CD4-positive, alpha-beta T cell (primary cell): Measurements from ENCODE around the gene ZNF580. TPM values are rescaled to one million over a fixed set of nuclear protein-coding genes. Genes with fewer than 3 reads are reported as not detected.
A peak's percentile ranks its signal among the peaks of the same experiment; 100 is the strongest.

Experiments used
- ATAC-seq: fragments of 200-7000 bp; cut with Tn5 transposase; one replicate; pipeline ENCODE4 v1.10.0; 2022; ENCODE audit warnings: mild to moderate bottlenecking; ENCODE audit not compliant: poor library complexity
- CTCF ChIA-PET: fragments of 350-600 bp; sonication (Branson Sonifier 250); formaldehyde crosslinking; loops from one replicate; lab custom pipeline; 2021; ENCODE audit warnings: antibody characterized with exemption, inconsistent platforms; lab: Charles Lee
- POLR2A ChIA-PET: fragments of 350-600 bp; sonication (Branson Sonifier 250); formaldehyde crosslinking; loops from one replicate; lab custom pipeline; 2021; ENCODE audit warnings: antibody characterized with exemption, inconsistent platforms; lab: Charles Lee
- DNase-seq, 14 experiments: peaks; one replicate each; pipeline ENCODE4 v3.0.0-alpha.2; 2013 to 2020; ENCODE audit warnings: mixed read lengths in 2 of 14
- H3K27ac ChIP-seq, 2 donors: one replicate each; pipeline versions ENCODE4 v1.5.1 to v1.7.0; 2013; ENCODE audit warnings: low read length in 2 of 2, low read depth in 1 of 2, mild to moderate bottlenecking in 1 of 2
- H3K27me3 ChIP-seq, 2 experiments: 1 replicate in 1 of 2; 2 replicates in 1 of 2; pipeline versions ENCODE4 v1.6.1 to v1.7.0; 2013; ENCODE audit warnings: low read length in 2 of 2, control low read depth in 1 of 2, mild to moderate bottlenecking in 1 of 2, moderate library complexity in 1 of 2; ENCODE audit not compliant: insufficient read depth in 2 of 2, control insufficient read depth in 1 of 2
- H3K36me3 ChIP-seq: one replicate; pipeline ENCODE4 v1.6.1; 2013; ENCODE audit warnings: low read length, control low read depth; ENCODE audit not compliant: insufficient read depth
- H3K4me1 ChIP-seq: one replicate; pipeline ENCODE4 v1.6.1; 2013; ENCODE audit warnings: low read length, control low read depth; ENCODE audit not compliant: insufficient read depth
- H3K4me3 ChIP-seq: one replicate; pipeline ENCODE4 v1.5.1; 2013; ENCODE audit warnings: mild to moderate bottlenecking, low read length, moderate library complexity
- H3K9me3 ChIP-seq, 2 experiments: 1 replicate in 1 of 2; 2 replicates in 1 of 2; pipeline versions ENCODE4 v1.6.1 to v1.7.0; 2013; ENCODE audit warnings: low read length in 2 of 2, mild to moderate bottlenecking in 2 of 2, control low read depth in 1 of 2, moderate library complexity in 1 of 2; ENCODE audit not compliant: control insufficient read depth in 1 of 2, insufficient read depth in 1 of 2
- H3K27ac Mint-ChIP-seq: one replicate; pipeline ENCODE4 v1.8.0; 2020; ENCODE audit warnings: mixed read lengths
- H3K27me3 Mint-ChIP-seq: one replicate; pipeline ENCODE4 v1.8.0; 2021; ENCODE audit warnings: mixed read lengths
- H3K36me3 Mint-ChIP-seq: one replicate; pipeline ENCODE4 v1.8.0; 2021; ENCODE audit warnings: low read depth, mixed read lengths
- H3K4me1 Mint-ChIP-seq: one replicate; pipeline ENCODE4 v1.8.0; 2021; ENCODE audit warnings: low read depth, mixed read lengths
- H3K4me3 Mint-ChIP-seq: one replicate; pipeline ENCODE4 v1.8.0; 2020; ENCODE audit warnings: mild to moderate bottlenecking, mixed read lengths
- H3K9me3 Mint-ChIP-seq: one replicate; pipeline ENCODE4 v1.8.0; 2020; ENCODE audit warnings: mixed read lengths
- CTCF ChIP-seq: fragments of 200-600 bp; IDR thresholded peaks from one replicate; pipeline ENCODE4 v1.8.0; 2022; ENCODE audit warnings: antibody characterized with exemption, mild to moderate bottlenecking
- intact Hi-C, 2 experiments: fragments of 100-400 bp; cut with DNase I in 1 of 2; cut with micrococcal nuclease in 1 of 2; formaldehyde crosslinking; loops; one replicate each; pipeline versions ENCODE4 v1.15.1 to v1.9.0; 2023 to 2025; cut with DNase I, micrococcal nuclease
- total RNA-seq, 174 experiments: library from RNA in 2 of 174; stranded (reverse) in 2 of 174; gene quantifications; one replicate each; pipeline ENCODE4 v1.2.3 and lab custom pipeline; 2021 to 2026

ZNF580 gene
- total RNA-seq, 2 experiments from 2014 or later = 45.2 to 46.6 TPM

DNA sequence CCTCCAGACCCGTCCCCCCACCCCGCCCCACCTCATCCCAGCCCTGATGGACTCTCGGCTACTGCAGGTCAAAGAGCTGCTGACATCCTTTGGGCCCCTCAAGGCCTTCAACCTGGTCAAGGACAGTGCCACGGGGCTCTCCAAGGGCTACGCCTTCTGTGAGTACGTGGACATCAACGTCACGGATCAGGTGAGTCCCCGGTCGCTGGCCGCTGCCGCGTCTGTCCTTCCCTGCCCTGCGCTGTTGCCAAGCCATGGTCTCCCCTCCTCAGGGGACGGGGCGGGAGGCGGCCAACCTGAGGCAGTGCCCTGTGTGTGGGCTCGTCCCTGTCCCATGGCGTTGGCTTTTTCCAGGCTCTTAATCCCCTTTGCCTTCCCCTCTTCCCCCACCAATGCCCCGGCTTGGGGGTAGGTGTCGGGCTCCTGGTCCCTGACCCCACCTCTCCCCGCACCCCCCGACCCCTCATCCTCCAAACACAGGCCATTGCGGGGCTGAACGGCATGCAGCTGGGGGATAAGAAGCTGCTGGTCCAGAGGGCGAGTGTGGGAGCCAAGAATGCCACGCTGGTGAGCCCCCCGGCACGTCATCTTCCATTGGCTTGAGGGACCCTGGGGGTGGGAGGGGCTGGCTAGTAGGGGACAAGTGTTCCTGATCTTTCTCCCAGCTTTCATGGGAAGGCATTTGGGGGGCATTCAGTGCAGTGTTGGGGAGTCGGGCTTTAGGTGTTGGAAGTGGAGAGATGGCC, 28.0 kb downstream of the ZNF580 start:
- H3K4me1 ChIP-seq = peaks cover 29% of the 10 kb centered on the region
- Mint-ChIP-seq H3K27me3 (no peaks in the 10 kb centered on the region), H3K4me1 (peaks cover 12% of the 10 kb centered on the region), H3K27ac (no peak overlapping the region), H3K9me3 (no peaks in the 10 kb centered on the region), H3K36me3 (peaks cover 85% of the 10 kb centered on the region), H3K4me3 (no peak overlapping the region)
- ChIA-PET CTCF (no interaction called here), POLR2A (no interaction called here)
- no peaks in the 10 kb centered on the region for H3K27me3 ChIP-seq
- DNase-seq = no peak
- no peaks in the 10 kb centered on the region for H3K9me3 ChIP-seq
- no peak overlapping the region for H3K4me3 ChIP-seq
- no peak for ATAC-seq
- no peak for TF ChIP-seq CTCF
- H3K27ac ChIP-seq = no peak overlapping the region
- H3K36me3 ChIP-seq = peaks cover 78% of the 10 kb centered on the region
- intact Hi-C loops = no loop called here

DNA sequence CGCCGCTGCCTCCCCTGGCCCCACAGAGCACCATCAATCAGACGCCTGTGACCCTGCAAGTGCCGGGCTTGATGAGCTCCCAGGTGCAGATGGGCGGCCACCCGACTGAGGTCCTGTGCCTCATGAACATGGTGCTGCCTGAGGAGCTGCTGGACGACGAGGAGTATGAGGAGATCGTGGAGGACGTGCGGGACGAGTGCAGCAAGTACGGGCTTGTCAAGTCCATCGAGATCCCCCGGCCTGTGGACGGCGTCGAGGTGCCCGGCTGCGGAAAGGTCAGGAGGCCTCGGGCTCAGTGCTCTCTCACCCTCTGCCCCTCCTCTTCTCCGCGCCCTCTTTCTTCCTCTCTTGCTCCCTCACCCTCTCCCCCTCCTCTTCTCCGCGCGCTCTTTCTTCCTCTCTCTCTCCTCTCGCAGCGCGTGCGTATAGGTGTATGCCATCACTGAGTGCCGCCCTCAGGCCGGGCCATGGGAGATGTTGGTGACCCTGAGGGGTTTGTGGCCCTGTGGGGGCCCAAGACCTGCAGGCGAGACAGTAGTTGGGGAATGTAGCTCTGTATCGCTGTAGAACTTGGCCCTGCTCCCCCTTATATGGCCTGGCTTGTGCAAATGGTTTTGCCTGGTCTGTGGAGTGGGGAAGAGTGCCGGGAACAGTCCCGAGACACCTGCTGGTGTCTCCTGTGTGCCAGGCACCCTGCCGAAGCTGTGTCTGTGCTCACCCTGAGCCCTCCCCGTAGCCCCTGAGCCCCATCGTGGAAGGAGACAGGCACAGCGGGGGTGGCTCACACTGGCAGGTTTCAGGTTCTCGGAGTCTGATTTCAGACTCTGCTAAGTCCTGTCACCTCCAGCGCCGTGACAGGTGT, 28.8 kb downstream of the ZNF580 start:
- Mint-ChIP-seq H3K4me3 (no peak overlapping the region), H3K4me1 (peaks cover 15% of the 10 kb centered on the region), H3K9me3 (no peaks in the 10 kb centered on the region), H3K27ac (no peak overlapping the region), H3K27me3 (no peaks in the 10 kb centered on the region), H3K36me3 (peaks cover 82% of the 10 kb centered on the region)
- Histone ChIP-seq H3K27ac (no peak overlapping the region), H3K9me3 (no peaks in the 10 kb centered on the region), H3K36me3 (peaks cover 73% of the 10 kb centered on the region), H3K4me1 (peaks cover 32% of the 10 kb centered on the region), H3K27me3 (no peaks in the 10 kb centered on the region), H3K4me3 (no peak overlapping the region)
- no peak for DNase-seq
- no peak for ATAC-seq
- intact Hi-C loops = loop anchor here in 1 of 2 experiments (2.0 to 10.0 kb wide), 2 partner anchors 13 to 645 kb away; partner anchors contain the start of gene ZSCAN5A
- CTCF ChIA-PET = no interaction called here
- POLR2A ChIA-PET = no interaction called here
- TF ChIP-seq CTCF = no peak

- no peak for ATAC-seq
- intact Hi-C loops = loop anchor here in 1 of 2 experiments (2.0 to 10.0 kb wide), 2 partner anchors 14 to 644 kb away; partner anchors contain the start of gene ZSCAN5A
- POLR2A ChIA-PET = interaction anchor here (2.0 kb wide), 1 partner anchor 16 kb away, joined by 9 read pairs; the partner anchor contains the start of gene U2AF2
Observed at GRCh38 chr19:55670280-55671053, 29.7 kb downstream of the ZNF580 start.

More at GRCh38 chr19:55670280-55671053, 29.7 kb downstream of the ZNF580 start:
- H3K27ac ChIP-seq = no peak overlapping the region
- H3K9me3 ChIP-seq = no peaks in the 10 kb centered on the region
- Mint-ChIP-seq H3K9me3 (no peaks in the 10 kb centered on the region), H3K27ac (peak overlapping the region; percentile 76), H3K4me1 (peaks cover 17% of the 10 kb centered on the region), H3K4me3 (peak overlapping the region; percentile 42), H3K27me3 (no peaks in the 10 kb centered on the region), H3K36me3 (peaks cover 80% of the 10 kb centered on the region)
- peak in 4 of 14 experiments; percentile 21 to 68 (median 43) for DNase-seq
- no peaks in the 10 kb centered on the region for H3K27me3 ChIP-seq
- no peak for TF ChIP-seq CTCF
- CTCF ChIA-PET = interaction anchor here (1.5 kb wide), 1 partner anchor 38 kb away, joined by 10 read pairs; no protein-coding TSS in a partner anchor
- peaks cover 32% of the 10 kb centered on the region for H3K4me1 ChIP-seq
- peaks cover 68% of the 10 kb centered on the region for H3K36me3 ChIP-seq
- H3K4me3 ChIP-seq = no peak overlapping the region
